Keratinocyte (primary cell): ENCODE measurements around the gene PARD3B. TPM values are rescaled to one million over a fixed set of nuclear protein-coding genes. Genes with fewer than 3 reads are reported as not detected.

Source experiments
- DNase-seq: peaks from one replicate; pipeline ENCODE4 v3.0.0-alpha.2; 2011; ENCODE audit warnings: low read depth, missing footprints, low spot score
- FAIRE-seq: peaks from 2 replicates; lab custom pipeline; 2011; peaks lifted over from hg19 to GRCh38; lab: Jason Lieb, UNC
- H2AFZ ChIP-seq: 2 replicates; pipeline ENCODE4 v1.6.0; 2012; ENCODE audit warnings: low read length, control low read depth, inconsistent platforms; ENCODE audit not compliant: control insufficient read depth
- H3K27ac ChIP-seq: 2 replicates; pipeline ENCODE4 v1.5.1; 2011; ENCODE audit warnings: low read length; ENCODE audit not compliant: control insufficient read depth, insufficient read depth
- H3K27me3 ChIP-seq: 3 replicates; pipeline ENCODE4 v1.6.0; 2011; ENCODE audit warnings: low read length; ENCODE audit not compliant: control insufficient read depth, insufficient read depth; ENCODE audit errors: extremely low read depth
- H3K36me3 ChIP-seq, 2 experiments: 2 replicates in 1 of 2; 3 replicates in 1 of 2; pipeline ENCODE4 v1.5.1; 2011; ENCODE audit warnings: low read length in 2 of 2, mild to moderate bottlenecking in 1 of 2; ENCODE audit not compliant: control insufficient read depth in 2 of 2, insufficient read depth in 2 of 2; ENCODE audit errors: extremely low read depth in 1 of 2
- H3K4me1 ChIP-seq: 3 replicates; pipeline ENCODE4 v1.5.1; 2011; ENCODE audit warnings: low read length; ENCODE audit not compliant: control insufficient read depth, insufficient read depth; ENCODE audit errors: extremely low read depth
- H3K4me2 ChIP-seq: 3 replicates; pipeline ENCODE4 v1.6.0; 2011; ENCODE audit warnings: low read depth, low read length; ENCODE audit not compliant: control insufficient read depth, insufficient read depth; ENCODE audit errors: extremely low read depth
- H3K4me3 ChIP-seq, 3 experiments: fragments of 200-600 bp in 1 of 3; sonication (generic) in 1 of 3; 2 replicates in 2 of 3; 3 replicates in 1 of 3; pipeline ENCODE4 v1.5.1; 2011 to 2016; ENCODE audit warnings: low read length in 3 of 3, mild to moderate bottlenecking in 3 of 3, control low read depth in 2 of 3, inconsistent platforms in 1 of 3, low read depth in 1 of 3, mixed read lengths in 1 of 3, mixed run types in 1 of 3, moderate library complexity in 1 of 3; ENCODE audit not compliant: control insufficient read depth in 2 of 3, insufficient read depth in 2 of 3; ENCODE audit errors: extremely low read depth in 1 of 3
- H3K79me2 ChIP-seq: 2 replicates; pipeline ENCODE4 v1.6.0; 2012; ENCODE audit warnings: low read length; ENCODE audit not compliant: control insufficient read depth, insufficient read depth
- H3K9ac ChIP-seq: 3 replicates; pipeline ENCODE4 v1.6.0; 2011; ENCODE audit warnings: low read length; ENCODE audit not compliant: control insufficient read depth, insufficient read depth; ENCODE audit errors: extremely low read depth
- H3K9me1 ChIP-seq: 3 replicates; pipeline ENCODE4 v1.6.0; 2011; ENCODE audit warnings: low read length; ENCODE audit not compliant: control insufficient read depth, insufficient read depth; ENCODE audit errors: extremely low read depth
- H3K9me3 ChIP-seq: 2 replicates; pipeline ENCODE4 v1.5.1; 2012; ENCODE audit warnings: low read depth, low read length; ENCODE audit not compliant: control insufficient read depth
- H4K20me1 ChIP-seq: 3 replicates; pipeline ENCODE4 v1.6.0; 2011; ENCODE audit warnings: low read length; ENCODE audit not compliant: control insufficient read depth, insufficient read depth; ENCODE audit errors: extremely low read depth
- EZH2 ChIP-seq: IDR thresholded peaks from one replicate; pipeline ENCODE4 v1.6.1; 2012; ENCODE audit warnings: inconsistent platforms, mild to moderate bottlenecking, low read length, moderate library complexity
- dilution Hi-C: fragments of 300-500 bp; cut with MboI; formaldehyde crosslinking; loops from one replicate; pipeline ENCODE4 v1.7.0; 2020; ENCODE audit warnings: low sequenced_read_pairs; ENCODE audit not compliant: extremely low pct_ligation_motif_present
- polyA plus RNA-seq, 5 experiments: library from polyadenylated mRNA; depleted of rRNA in 3 of 5; stranded (reverse) in 3 of 5; stranded (forward) in 1 of 5; unstranded in 1 of 5; fragments of >200 nt; gene quantifications; 1 replicate in 1 of 5; 2 replicates in 3 of 5; 3 replicates in 1 of 5; pipeline versions ENCODE4 v1.2.1 to v1.2.3, GENCODE V29; 2011 to 2012; ENCODE audit warnings: missing spikeins in 2 of 5, low read depth in 1 of 5, low replicate concordance in 1 of 5
- TF ChIP-seq, protein P1 (sequence below), 3 experiments: IDR thresholded peaks in 1 of 3; conservative IDR thresholded peaks in 1 of 3; optimal IDR thresholded peaks in 1 of 3; 2 replicates in 2 of 3; 3 replicates in 1 of 3; pipeline versions ENCODE3 to v1.5.1; 2011; ENCODE audit warnings: low read length in 3 of 3, mild to moderate bottlenecking in 3 of 3, moderate library complexity in 2 of 3, control low read depth in 1 of 3, inconsistent platforms in 1 of 3; ENCODE audit not compliant: insufficient read depth in 2 of 3; ENCODE audit errors: extremely low read depth in 1 of 3

PARD3B gene
- polyA plus RNA-seq, 1 donor (not counting 4 experiments of a cell fraction or from before 2014, with no cell fraction given), result 1.2 TPM

DNA sequence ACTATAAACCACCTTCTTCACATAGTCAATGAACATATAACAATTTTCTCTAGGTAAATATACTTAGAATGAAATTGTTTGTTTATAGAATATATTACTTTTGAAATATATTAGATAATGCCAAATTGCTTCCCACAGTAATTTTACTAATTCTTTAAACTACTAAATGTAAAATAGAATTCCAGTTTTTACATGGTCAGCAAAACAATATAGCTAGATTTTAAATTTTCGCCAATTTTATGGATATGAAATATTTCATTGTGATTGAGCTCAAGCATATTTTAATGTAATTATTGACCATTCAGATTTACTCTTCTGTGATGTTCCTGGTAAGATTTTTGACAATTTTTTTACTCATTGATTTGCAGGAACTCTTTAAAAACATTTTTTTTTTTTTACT, 444.6 kb downstream of the PARD3B start:
- Histone ChIP-seq H3K4me3 (no peak overlapping the region), H2AFZ (no peak overlapping the region), H3K4me1 (no peaks in the 10 kb centered on the region), H3K79me2 (no peaks in the 10 kb centered on the region), H3K9me3 (no peaks in the 10 kb centered on the region), H3K27me3 (no peaks in the 10 kb centered on the region), H3K9ac (no peak overlapping the region), H3K36me3 (no peaks in the 10 kb centered on the region), H3K4me2 (no peak overlapping the region), H4K20me1 (no peaks in the 10 kb centered on the region), H3K27ac (no peak overlapping the region), H3K9me1 (no peaks in the 10 kb centered on the region)
- DNase-seq, result no peak
- no peak for FAIRE-seq
- dilution Hi-C loops, result no loop called here
- TF ChIP-seq, protein P1, sequence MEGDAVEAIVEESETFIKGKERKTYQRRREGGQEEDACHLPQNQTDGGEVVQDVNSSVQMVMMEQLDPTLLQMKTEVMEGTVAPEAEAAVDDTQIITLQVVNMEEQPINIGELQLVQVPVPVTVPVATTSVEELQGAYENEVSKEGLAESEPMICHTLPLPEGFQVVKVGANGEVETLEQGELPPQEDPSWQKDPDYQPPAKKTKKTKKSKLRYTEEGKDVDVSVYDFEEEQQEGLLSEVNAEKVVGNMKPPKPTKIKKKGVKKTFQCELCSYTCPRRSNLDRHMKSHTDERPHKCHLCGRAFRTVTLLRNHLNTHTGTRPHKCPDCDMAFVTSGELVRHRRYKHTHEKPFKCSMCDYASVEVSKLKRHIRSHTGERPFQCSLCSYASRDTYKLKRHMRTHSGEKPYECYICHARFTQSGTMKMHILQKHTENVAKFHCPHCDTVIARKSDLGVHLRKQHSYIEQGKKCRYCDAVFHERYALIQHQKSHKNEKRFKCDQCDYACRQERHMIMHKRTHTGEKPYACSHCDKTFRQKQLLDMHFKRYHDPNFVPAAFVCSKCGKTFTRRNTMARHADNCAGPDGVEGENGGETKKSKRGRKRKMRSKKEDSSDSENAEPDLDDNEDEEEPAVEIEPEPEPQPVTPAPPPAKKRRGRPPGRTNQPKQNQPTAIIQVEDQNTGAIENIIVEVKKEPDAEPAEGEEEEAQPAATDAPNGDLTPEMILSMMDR (optimal IDR thresholded peaks at IDR 0.05 in 1 of 3, IDR thresholded peaks at IDR 0.05 in 1 of 3, conservative IDR thresholded peaks at IDR 0.05 in 1 of 3; ENCODE audit: extremely low read depth in 1 of 3, insufficient read depth in 2 of 3, low read length in 3 of 3), result no peak
- no peak for TF ChIP-seq EZH2

DNA sequence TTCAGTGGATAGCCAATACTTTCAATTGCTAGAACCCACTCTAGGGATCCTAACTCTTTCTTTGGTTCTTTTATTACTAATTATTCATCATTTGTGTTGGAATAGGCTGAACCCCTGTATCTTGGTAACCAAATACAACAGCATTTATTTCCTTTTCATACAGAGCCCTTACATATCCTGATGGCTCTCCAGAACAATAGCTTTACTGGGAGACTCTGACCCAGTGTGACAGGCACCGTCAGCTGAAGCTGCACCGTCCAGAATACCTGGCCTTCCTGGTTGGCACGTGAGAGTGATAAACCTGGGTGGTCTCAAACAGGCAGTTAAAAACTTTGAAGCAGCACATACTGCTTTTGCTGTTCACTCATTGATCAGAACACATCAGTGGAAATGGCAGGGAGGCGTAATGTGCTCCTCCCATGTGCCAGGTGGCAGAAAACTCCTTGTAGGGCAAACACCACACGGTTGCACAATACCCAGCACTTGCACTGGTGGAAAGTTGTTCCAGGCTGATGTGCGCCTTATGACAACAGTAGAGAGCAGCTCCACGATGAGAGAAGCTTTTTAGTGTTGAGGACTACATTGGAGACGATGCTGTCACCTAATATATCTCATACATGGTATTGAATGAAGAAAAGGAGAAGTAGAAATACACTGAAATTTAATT, 456.2 kb downstream of the PARD3B start:
- DNase-seq, result no peak
- no peaks in the 10 kb centered on the region for H3K9me3 ChIP-seq
- TF ChIP-seq, protein P1 (optimal IDR thresholded peaks at IDR 0.05 in 1 of 3, IDR thresholded peaks at IDR 0.05 in 1 of 3, conservative IDR thresholded peaks at IDR 0.05 in 1 of 3; ENCODE audit: extremely low read depth in 1 of 3, insufficient read depth in 2 of 3, low read length in 3 of 3), result no peak
- TF ChIP-seq EZH2, result no peak
- H3K4me2 ChIP-seq, result no peak overlapping the region
- dilution Hi-C loops, result no loop called here
- H3K36me3 ChIP-seq, result no peaks in the 10 kb centered on the region
- FAIRE-seq, result no peak
- no peaks in the 10 kb centered on the region for H3K4me1 ChIP-seq
- H3K79me2 ChIP-seq, result no peaks in the 10 kb centered on the region
- no peaks in the 10 kb centered on the region for H4K20me1 ChIP-seq
- no peaks in the 10 kb centered on the region for H3K9me1 ChIP-seq
- H3K4me3 ChIP-seq, result no peak overlapping the region
- no peak overlapping the region for H3K9ac ChIP-seq
- H3K27ac ChIP-seq, result no peak overlapping the region
- H3K27me3 ChIP-seq, result no peaks in the 10 kb centered on the region
- H2AFZ ChIP-seq, result no peak overlapping the region
